ENCODE data around the gene ANKS1B. TPM values are rescaled to one million over a fixed set of nuclear protein-coding genes. Genes with fewer than 3 reads are reported as not detected.

Gene ANKS1B
- total RNA-seq, 1 donor from 2014 or later, result 8.2 TPM

DNA sequence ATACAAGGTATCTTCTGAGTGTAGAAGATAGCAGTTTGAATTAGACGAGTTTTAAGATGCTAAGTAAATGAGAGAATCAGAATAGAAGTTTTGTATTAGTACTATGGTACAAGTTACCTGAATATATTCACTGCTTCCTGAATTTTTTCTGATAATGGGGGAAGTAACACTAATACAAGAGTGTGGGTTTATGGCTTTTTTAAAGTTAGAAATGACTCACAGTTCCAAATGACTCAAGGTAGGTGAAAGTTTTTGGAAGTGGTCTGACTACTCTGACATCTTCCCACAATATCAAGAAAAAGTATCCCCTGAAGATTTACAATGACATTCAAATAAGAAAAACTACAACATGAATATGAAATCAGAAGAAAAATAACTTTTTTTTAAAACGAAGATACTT lies 460.9 kb downstream of the ANKS1B start:
- Histone ChIP-seq H3K4me1 (no peaks in the 10 kb centered on the region), H3K27ac (no peak overlapping the region), H3K9me3 (peaks cover 0 to 4% of the 10 kb centered on the region in 2 donors), H3K36me3 (no peaks in the 10 kb centered on the region), H3K4me3 (no peak overlapping the region), H3K27me3 (no peaks in the 10 kb centered on the region)
- TF ChIP-seq, protein P1, sequence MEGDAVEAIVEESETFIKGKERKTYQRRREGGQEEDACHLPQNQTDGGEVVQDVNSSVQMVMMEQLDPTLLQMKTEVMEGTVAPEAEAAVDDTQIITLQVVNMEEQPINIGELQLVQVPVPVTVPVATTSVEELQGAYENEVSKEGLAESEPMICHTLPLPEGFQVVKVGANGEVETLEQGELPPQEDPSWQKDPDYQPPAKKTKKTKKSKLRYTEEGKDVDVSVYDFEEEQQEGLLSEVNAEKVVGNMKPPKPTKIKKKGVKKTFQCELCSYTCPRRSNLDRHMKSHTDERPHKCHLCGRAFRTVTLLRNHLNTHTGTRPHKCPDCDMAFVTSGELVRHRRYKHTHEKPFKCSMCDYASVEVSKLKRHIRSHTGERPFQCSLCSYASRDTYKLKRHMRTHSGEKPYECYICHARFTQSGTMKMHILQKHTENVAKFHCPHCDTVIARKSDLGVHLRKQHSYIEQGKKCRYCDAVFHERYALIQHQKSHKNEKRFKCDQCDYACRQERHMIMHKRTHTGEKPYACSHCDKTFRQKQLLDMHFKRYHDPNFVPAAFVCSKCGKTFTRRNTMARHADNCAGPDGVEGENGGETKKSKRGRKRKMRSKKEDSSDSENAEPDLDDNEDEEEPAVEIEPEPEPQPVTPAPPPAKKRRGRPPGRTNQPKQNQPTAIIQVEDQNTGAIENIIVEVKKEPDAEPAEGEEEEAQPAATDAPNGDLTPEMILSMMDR (IDR thresholded peaks at IDR 0.05), result no peak
- no peak for DNase-seq (ENCODE audit: low spot score in 2 of 2)
- intact Hi-C loops (cut with DNase I), result no loop called here

DNA sequence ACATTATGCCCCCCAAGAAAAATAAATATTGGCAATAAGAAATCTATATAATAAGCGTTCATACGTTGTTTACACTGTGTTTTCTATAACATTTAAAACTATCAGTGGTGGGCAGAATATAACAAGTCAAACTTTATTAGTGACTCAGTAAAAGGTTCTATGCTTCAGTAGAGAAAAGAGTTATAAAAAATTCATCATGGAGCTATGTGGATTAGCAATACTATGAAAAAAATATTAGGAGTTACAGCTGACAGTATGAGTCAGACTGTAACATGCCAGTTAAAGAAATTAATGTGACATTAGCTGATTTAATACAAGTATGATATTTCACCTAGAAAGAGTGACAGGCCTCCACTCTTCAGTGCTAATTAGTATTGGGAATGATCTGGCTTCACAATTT lies 462.3 kb downstream of the ANKS1B start:
- TF ChIP-seq, protein P1 (IDR thresholded peaks at IDR 0.05), result no peak
- Histone ChIP-seq H3K27ac (no peak overlapping the region), H3K9me3 (peaks cover 0 to 18% of the 10 kb centered on the region in 2 donors), H3K4me3 (no peak overlapping the region), H3K4me1 (no peaks in the 10 kb centered on the region), H3K27me3 (no peaks in the 10 kb centered on the region), H3K36me3 (no peaks in the 10 kb centered on the region)
- no peak for DNase-seq (ENCODE audit: low spot score in 2 of 2)
- intact Hi-C loops (cut with DNase I), result no loop called here

DNA sequence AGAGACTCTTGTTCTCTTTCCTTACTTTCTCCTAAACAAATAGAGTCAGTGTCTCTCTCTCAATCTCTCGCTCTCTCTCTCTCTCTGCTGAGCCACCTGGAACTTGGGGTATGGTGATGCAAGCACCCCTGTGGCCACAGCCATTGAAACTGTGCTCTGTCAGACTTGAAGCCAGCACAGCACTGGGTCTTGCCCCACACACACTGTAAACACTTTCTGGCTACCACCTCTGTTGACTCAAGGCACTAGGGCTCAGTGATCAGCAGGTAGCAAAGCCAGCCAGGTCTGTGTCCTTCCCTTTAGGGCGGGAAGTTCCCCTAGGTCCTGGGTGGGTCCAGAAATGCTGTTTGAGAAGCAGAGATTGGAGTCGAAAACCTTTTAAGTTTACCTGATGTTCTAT lies 463.1 kb downstream of the ANKS1B start:
- no peaks in the 10 kb centered on the region for H3K36me3 ChIP-seq
- peaks cover 0 to 21% of the 10 kb centered on the region in 2 donors for H3K9me3 ChIP-seq
- no peak overlapping the region for H3K27ac ChIP-seq
- no peak for DNase-seq (ENCODE audit: low spot score in 2 of 2)
- no peak overlapping the region for H3K4me3 ChIP-seq
- TF ChIP-seq, protein P1 (IDR thresholded peaks at IDR 0.05), result no peak
- H3K27me3 ChIP-seq, result no peaks in the 10 kb centered on the region
- intact Hi-C loops (cut with DNase I), result no loop called here
- no peaks in the 10 kb centered on the region for H3K4me1 ChIP-seq

DNA sequence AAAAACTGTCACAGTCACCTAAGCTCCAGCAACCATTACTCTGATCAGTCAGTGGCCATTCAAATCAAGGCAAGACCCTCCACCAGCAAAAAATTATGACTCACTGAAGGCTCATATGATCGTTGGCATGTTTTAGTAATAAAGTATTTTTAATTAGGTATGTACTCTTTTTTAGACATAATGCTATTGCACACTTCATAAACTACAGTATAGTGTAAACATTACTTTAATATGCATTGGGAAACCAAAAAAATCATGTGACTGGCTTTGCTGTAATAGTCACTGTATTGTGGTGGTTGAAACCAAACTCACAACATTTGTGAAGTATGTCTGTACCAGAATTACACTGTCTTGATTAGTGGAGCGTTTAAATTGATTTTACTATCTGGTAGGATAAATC lies 471.7 kb downstream of the ANKS1B start:
- DNase-seq (ENCODE audit: low spot score in 2 of 2), result no peak
- TF ChIP-seq, protein P1 (IDR thresholded peaks at IDR 0.05), result no peak
- H3K27me3 ChIP-seq, result no peaks in the 10 kb centered on the region
- H3K4me1 ChIP-seq, result no peaks in the 10 kb centered on the region
- H3K9me3 ChIP-seq, result peaks cover 0 to 9% of the 10 kb centered on the region in 2 donors
- H3K27ac ChIP-seq, result no peak overlapping the region
- intact Hi-C loops (cut with DNase I), result no loop called here
- H3K4me3 ChIP-seq, result no peak overlapping the region
- H3K36me3 ChIP-seq, result no peaks in the 10 kb centered on the region

DNA sequence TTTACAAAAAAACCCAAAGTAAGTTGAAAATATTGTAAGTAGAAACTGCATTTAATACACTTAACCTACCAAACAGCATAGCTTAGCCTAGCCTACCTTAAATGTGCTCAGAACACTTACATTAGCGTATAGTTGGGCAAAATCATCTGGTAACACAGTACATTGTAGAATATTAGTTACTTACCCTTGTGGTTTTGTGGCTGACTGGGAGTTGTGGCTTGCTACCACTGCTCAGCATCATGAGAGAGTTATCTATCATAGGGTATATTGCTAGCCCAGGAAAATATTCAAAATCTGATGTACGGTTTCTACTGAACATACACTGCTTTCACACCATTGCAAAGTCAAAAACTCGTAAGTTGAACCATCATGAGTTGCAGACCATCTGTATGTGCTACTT lies 478.9 kb downstream of the ANKS1B start:
- TF ChIP-seq, protein P1 (IDR thresholded peaks at IDR 0.05), result no peak
- H3K4me3 ChIP-seq, result no peak overlapping the region
- H3K27me3 ChIP-seq, result no peaks in the 10 kb centered on the region
- intact Hi-C loops (cut with DNase I), result no loop called here
- no peak overlapping the region for H3K27ac ChIP-seq
- no peaks in the 10 kb centered on the region for H3K4me1 ChIP-seq
- DNase-seq (ENCODE audit: low spot score in 2 of 2), result no peak
- H3K9me3 ChIP-seq, result no peaks in the 10 kb centered on the region
- H3K36me3 ChIP-seq, result no peaks in the 10 kb centered on the region

DNA sequence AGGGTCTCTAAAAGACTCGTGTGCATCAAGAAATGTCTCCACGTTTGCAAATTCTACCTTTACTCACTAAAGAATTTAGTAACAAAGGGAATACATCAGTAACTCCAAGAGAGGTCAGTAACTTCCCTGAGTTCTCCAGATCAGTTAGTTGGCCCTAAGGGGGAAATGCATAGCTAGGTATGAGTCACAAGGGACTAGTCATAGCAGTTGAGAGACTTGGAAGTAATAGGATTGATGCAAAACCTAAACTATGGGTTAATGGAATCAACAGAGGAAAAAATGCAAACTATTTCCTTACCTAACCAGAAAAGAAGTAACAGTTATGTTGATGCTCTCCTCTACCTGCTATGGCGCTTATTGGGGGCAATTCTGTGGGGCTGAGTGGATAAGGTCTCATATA lies 486.0 kb downstream of the ANKS1B start:
- Histone ChIP-seq H3K4me1 (no peaks in the 10 kb centered on the region), H3K4me3 (no peak overlapping the region), H3K27ac (no peak overlapping the region), H3K36me3 (no peaks in the 10 kb centered on the region), H3K27me3 (no peaks in the 10 kb centered on the region), H3K9me3 (no peaks in the 10 kb centered on the region)
- TF ChIP-seq, protein P1 (IDR thresholded peaks at IDR 0.05), result no peak
- DNase-seq (ENCODE audit: low spot score in 2 of 2), result no peak
- intact Hi-C loops (cut with DNase I), result no loop called here
